OCI-M1 (cell line): Measurements from ENCODE around the gene KTN1.

Experiments
- DNase-seq: peaks from one replicate; lab custom pipeline; 2025; lab: John Stamatoyannopoulos, UW

The KTN1 gene

DNA sequence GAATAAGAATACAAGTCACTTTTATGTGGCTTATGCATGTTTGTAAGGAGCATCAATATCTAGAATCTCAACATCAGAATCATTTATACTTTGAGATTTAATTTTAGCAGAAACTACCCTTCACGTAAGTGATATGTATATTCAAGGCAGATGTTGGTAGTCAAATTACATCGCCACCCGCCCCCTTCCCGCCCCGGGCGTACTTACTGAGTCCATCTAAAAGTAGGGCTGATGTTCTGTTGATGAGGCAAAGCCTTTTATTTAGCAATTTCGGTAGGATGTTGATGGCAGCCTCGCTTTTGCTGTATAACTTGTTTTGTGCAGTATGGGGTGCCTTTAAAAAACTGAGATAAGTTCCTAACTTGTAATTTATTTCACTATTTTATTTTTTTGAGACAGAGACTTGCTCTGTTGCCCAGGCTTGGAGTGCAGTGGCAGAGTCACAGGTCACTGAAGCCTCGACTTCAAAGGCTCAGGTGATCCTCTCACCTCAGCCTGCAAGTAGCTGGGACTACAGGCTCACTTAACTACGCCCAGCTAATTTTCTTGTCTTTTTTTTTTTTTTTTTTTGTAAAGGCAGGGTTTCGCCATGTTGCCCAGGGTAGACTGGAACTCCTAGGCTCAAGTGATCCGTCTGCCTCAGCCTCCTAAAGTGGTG lies 30.8 kb downstream of the KTN1 start:
- no peak for DNase-seq

GRCh38 chr14:55611859-55612258 lies 31.9 kb downstream of the KTN1 start:
- DNase-seq, result no peak

DNA sequence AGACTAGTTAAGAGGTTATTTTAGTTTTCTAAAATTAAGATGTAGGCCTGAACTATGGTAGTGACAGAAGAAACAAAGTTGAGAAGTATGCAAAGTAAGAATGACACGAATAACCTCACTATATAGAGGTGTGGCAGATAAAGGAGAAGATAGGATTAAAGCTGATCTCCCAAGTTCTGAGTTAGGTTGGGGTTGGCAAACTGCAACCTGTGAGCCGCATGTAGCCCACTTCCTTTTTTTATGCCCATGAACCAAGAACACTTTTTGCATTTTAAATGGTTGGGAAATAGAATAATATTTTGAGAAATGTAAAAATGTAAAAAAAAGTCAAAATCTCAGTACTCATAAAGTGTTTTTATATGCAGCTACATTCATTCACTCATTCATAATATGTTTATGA lies 34.3 kb downstream of the KTN1 start:
- no peak for DNase-seq

GRCh38 chr14:55620277-55620676 lies 40.3 kb downstream of the KTN1 start:
- DNase-seq, result no peak

DNA sequence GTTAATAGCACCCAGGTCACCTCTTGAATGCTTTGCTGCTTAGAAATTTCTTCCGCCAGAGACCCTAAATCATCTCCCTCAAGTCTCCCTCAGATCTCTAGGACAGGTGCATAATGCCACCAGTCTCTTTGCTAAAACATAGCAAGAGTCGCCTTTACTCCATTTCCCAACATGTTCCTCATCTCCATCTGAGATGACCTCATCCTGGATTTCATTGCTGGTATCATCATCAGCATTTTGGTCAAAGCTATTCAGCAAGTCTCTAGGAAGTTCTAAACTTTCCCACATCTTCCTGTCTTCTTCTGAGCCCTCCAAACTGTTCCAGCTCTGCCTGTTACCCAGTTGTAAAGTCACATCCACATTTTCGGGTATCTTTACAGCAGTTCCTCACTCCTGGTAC lies 41.0 kb downstream of the KTN1 start:
- DNase-seq, result no peak

- no peak for DNase-seq
Measured at GRCh38 chr14:55621391-55621790, 41.4 kb downstream of the KTN1 start.

DNA sequence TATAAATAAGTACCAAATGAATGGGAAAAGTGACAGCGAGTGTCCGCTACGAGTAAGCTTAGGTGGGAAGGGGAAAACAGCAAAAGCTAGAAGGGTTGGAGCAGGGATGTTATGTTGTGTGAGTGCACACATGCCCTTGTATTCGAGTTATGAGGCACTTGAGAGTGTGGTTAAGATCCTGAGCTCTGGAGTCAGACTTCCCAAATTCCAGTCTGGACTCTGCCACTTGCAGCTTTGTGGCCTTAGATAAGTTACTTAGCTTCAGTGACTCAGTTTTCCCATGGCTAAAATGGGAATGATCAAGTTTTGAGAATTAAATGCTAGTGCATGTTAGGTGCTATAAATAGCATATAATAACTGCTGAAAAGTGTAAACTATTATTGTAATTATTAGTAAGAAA lies 44.9 kb downstream of the KTN1 start:
- no peak for DNase-seq

DNA sequence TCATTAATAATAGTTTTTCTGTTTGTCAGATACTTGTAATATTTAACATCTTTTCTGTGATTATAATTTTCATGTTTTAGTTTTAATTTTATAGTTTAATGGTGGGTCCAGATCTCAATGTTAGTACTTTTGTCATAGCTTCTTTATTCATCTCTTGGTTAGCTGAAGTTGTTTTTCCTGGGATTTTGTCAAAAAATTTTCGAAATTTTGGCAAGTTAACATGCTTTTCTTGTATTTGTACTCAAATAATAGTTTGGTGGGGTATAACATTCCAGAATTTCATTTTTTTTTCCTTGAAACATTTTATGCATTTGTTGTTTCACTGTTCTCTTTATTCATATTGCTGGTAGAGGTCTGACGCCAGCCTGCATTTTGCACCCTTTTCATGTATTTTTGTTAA lies 45.5 kb downstream of the KTN1 start:
- DNase-seq, result no peak

GRCh38 chr14:55626131-55626530 lies 46.1 kb downstream of the KTN1 start:
- no peak for DNase-seq

GRCh38 chr14:55628426-55628825 lies 48.4 kb downstream of the KTN1 start:
- no peak for DNase-seq

- no peak for DNase-seq
Measured at GRCh38 chr14:55638665-55639064, 58.7 kb downstream of the KTN1 start.

DNA sequence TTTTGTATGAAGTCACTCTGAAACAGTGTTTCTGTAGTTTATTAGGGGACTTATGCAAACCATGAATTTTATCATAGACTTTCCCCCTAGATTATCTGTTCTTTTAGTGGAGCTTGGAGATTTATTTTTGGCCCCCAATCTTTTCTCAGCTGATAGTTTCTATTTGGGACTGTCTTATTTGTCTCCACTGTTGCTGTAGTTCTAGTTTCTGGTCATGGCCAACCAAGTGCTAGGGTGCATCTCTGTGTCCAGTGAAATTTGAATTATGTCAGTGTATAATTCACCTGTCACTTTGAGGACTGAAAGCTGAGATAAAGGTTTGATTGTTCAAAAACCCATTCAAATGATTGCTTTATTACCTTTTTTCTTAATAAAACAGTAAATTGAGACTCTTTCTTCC lies 61.3 kb downstream of the KTN1 start:
- no peak for DNase-seq

DNA sequence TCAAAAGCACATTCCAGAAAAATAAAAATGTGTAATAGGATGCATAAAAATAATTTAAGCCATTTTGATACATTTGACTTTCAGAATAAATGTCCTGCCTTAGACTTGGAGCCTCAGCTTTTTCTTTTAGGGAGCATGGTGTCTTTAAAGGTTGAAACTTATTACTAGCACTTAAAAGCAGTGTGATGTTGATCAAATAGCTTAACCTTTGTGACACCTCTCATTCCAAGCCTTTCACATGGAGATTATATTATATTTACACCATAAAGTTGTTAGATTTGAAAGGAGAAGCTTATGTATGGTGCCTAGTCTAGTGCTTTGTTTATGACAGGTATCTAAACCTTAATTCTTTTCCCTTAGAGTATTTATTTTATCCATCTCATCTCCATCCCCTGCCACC lies 61.9 kb downstream of the KTN1 start:
- DNase-seq, result no peak

DNA sequence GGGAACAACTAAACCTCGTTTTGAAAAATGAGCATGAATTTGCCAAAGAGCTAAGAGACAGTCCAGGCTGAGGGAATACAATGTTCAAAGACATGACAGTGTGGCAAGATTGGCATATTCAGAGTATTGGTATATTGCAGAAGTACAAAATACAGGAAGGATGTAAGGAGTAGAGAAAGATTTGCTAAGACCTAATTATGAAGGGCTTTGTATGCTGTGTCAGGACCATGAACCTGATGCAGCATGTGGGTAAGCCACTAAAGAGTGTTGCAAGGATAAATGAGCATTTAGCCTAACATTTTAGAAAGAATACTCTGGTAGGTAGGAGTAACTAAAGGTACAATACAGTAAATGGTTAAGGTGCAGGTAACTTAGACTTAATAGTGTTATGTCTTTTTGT lies 65.1 kb downstream of the KTN1 start:
- DNase-seq, result no peak

DNA sequence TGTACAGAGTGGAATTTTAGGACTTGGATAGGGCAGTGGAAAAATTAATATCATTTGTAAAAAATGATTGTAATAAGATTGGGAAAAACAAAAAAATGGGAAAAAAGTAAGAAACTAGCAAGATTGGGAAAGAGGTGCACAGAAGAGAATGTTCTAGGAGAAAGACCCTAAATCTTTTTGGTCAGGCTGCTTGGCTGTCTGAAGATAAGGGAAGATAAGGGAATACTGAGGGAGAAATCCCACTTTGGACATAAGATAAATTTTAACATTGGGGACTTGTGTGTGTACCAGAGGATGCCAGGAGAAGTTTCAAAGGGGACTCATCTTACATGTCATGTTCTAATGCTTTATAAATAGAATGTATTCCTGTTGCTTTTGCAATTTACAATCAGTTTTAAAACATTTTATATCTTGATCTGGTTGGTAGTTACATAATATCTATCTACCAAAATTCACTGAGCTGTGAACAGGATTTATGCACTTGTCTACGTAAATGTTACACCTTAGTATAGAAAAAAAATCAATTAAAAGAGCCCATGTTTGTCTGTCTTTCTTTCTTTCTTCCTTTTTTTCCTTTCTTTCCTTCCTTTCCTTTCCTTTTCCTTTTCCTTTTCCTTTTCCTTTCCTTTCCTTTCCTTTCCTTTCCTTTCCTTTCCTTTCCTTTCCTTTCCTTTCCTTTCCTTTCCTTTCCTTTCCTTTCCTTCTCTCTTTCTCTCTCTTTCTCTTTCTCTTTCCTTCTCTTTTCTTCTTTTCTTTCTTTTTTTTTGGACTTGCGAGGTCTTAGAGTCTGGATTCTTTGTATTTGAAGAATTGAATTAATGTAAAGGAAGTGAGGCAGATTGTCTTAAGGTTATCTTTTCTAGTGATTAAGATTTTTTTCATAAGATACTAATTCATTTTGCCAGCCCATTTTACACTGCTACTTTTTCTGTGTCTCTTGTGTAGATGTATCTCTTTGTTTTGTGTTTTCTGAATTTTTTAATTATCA lies 66.1 kb downstream of the KTN1 start:
- DNase-seq, result no peak

- DNase-seq, result no peak
Measured at GRCh38 chr14:55650992-55651391, 71.0 kb downstream of the KTN1 start.

DNA sequence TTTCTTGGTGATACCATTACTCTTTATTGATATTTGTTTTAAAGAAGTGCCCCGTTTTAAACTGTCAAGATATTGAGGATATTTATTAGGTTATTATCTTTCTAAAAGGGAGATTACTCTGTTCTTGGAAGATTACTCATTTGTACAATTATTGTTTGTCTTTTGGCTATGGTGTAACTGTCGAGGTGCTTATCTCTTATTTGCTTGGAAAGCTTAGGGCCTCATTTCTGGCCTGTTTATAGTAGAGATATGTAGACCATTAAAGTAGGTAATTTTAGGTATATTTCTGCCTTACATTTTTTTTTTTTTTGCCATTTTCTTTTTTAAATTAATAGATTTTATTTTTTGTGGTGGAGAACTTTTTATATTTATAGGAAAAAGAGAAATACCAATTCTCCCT lies 74.2 kb downstream of the KTN1 start:
- no peak for DNase-seq

- no peak for DNase-seq
Measured at GRCh38 chr14:55661029-55661428, 81.0 kb downstream of the KTN1 start.

- no peak for DNase-seq
Measured at GRCh38 chr14:55662752-55663151, 82.7 kb downstream of the KTN1 start.

GRCh38 chr14:55665067-55665675 lies 85.2 kb downstream of the KTN1 start:
- DNase-seq, result no peak

- DNase-seq, result no peak
Measured at GRCh38 chr14:55667801-55668200, 87.8 kb downstream of the KTN1 start.

DNA sequence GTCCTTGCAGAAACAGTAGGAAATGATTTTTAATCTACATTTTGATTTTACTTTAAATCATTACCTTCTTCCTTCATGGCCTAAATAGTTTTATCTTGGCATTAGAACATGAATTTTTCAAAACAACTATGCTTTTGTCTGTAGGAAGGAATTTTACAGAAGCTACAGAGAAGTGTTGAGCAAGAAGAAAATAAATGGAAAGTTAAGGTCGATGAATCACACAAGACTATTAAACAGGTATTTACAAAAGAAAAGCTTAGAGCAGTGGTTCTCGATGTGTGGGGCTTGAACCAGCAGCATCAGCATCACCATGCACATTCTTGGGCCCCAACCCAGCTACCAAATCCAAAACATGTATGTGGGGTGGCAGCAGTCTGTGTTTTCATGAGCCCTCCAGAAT lies 91.6 kb downstream of the KTN1 start:
- DNase-seq, result no peak

DNA sequence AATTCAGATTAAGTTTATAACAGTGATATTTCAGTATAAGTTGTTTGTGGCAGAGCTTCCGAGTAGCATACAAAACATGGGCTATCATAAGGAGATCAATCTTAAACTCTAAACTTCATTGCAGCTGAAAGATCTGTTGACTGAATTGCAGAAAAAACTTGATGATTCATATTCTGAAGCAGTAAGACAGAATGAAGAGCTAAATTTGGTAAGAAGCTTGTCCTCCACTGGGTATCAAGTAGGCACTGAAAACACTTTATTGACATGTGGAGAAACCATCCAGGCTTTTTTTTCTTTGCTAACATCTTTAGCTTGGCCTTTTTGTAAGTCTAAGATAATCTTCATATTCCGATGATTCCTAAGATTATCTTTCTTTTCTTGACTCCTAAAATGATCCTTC lies 93.0 kb downstream of the KTN1 start:
- DNase-seq, result no peak
